Measurements from ENCODE around the gene RNF169. TPM values are rescaled to one million over a fixed set of nuclear protein-coding genes. Genes with fewer than 3 reads are reported as not detected.

Gene RNF169
- total RNA-seq, 1 donor from 2014 or later = 16.5 TPM

DNA sequence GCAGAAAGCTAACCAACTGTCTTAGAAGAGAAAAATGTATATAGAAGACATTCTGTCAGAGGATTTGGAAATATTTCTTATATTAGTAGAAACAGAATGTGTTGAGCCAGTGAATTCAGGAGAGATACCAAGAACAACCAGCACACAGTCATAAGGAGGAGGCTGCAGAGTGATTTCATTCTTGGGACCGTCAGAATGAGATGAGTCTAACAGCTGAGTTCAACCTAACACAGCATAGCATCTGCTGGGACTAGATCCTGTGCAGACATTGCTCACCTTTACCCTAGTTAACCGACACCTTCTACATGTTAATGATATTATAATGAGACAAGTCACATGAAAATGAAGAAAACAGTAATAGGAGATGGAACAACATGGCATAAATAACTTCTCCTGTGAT is 114.8 kb downstream of the RNF169 start:
- intact Hi-C loops (cut with micrococcal nuclease) = no loop called here

DNA sequence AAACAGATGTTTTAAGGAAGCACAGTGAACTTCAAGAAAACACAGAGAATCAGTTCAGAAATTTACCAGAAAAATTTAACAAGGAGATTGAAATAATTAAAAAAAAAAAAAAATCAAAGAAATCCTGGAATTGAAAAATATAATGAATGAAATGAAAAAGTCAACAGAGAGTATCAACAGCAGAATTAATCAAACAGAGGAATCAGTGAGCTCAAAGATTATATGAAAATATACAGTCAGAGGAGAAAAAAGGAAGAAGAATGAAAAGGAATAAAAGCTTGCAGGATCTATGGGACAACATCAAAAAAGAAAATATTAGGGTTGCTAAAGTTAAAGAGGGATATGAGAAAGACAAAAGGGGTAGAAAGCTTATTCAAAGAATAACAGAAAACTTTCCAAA is 117.9 kb downstream of the RNF169 start:
- intact Hi-C loops (cut with micrococcal nuclease) = no loop called here

DNA sequence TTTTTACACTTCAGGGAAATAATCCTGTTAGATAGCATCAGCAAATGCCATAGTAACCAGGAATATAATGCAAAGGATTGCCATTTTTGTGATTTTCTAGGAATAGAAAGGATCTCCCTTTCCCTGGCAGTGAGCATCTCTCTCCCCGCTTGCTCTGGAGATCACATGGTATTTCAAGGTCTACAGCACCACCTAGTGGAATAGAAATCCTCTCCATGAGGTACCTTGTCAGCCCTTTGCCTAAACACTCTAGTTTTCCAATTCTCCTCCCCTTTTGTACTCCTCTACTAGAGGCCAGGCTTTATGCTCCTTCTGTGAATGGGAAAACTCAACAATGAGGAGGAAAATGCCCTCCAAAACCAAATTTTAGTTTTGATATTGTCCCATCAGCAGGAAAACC is 121.8 kb downstream of the RNF169 start:
- intact Hi-C loops (cut with micrococcal nuclease) = loop anchor here (5.0 kb wide), 1 partner anchor 418 kb away; no protein-coding TSS in a partner anchor

DNA sequence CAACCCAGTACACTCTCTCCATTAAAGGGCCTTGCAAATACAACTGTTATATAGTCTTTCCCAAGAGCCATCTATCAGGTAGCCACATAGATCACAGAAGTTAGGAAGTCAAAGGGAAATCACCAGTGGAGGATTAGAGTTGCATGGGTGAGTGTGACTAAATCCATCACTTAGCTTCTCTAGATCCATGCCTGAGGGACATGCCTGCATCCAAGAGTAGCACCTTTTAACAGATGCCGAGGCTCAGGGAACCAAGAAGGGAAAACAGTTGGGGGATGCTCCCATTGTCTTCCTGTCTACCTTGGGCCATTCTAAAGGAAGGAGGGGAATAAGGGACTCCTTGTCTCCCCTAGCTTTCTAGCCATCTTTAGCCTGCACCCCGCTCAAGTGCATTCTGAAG is 122.4 kb downstream of the RNF169 start:
- intact Hi-C loops (cut with micrococcal nuclease) = loop anchor here (5.0 kb wide), 1 partner anchor 419 kb away; no protein-coding TSS in a partner anchor

DNA sequence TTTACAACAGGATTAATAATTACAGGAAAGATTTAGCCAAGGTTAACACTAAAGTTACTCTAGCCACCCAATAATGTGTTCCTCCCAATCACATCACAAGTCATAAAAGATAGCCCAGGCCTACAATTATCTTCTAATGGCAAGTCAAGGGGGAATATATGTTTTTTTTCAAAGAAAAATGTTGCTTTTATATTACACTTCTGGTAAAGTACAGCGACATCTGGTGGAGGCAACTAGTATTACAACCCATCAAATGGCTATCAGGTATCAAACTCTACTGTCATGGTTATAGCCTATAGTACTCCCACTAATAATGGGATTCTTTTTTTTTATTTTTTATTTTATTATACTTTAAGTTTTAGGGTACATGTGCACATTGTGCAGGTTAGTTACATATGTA is 128.5 kb downstream of the RNF169 start:
- intact Hi-C loops (cut with micrococcal nuclease) = no loop called here

Other genes starting within 250 kb of the RNF169 start
- gene POLD3, start 156.3 kb upstream of the RNF169 start, total RNA-seq = 46.7 and 48.9 TPM in 2 replicates
- gene CHRDL2, start 17.4 kb upstream of the RNF169 start, total RNA-seq = not detected in 2 replicates
- gene XRRA1, start 200.2 kb downstream of the RNF169 start, total RNA-seq = 7.7 and 8.1 TPM in 2 replicates
- 210 and 214 TPM in 2 replicates for gene SPCS2, start 200.4 kb downstream of the RNF169 start, total RNA-seq
- gene NEU3, start 240.1 kb downstream of the RNF169 start, total RNA-seq = 16.2 and 18.4 TPM in 2 replicates